ENCODE measurements around the gene CPA4.

Gene CPA4

GRCh38 chr7:130369831-130370550 is 77.0 kb downstream of the CPA4 start:
- no peak for DNase-seq (ENCODE audit: low read depth)
- TF ChIP-seq CTCF (IDR thresholded peaks at IDR 0.05; ENCODE audit: insufficient read depth, low read depth, low read length, missing control alignments) = no peak
- no peak overlapping the region for H3K4me3 ChIP-seq (ENCODE audit: low read depth, low read length)

- no peak for TF ChIP-seq CTCF (IDR thresholded peaks at IDR 0.05; ENCODE audit: insufficient read depth, low read depth, low read length, missing control alignments)
- DNase-seq (ENCODE audit: low read depth) = no peak
Observed at GRCh38 chr7:130371046-130371445, 78.1 kb downstream of the CPA4 start.

GRCh38 chr7:130372402-130373165 is 79.6 kb downstream of the CPA4 start:
- no peak for TF ChIP-seq CTCF (IDR thresholded peaks at IDR 0.05; ENCODE audit: insufficient read depth, low read depth, low read length, missing control alignments)
- no peak for DNase-seq (ENCODE audit: low read depth)
- H3K4me3 ChIP-seq (ENCODE audit: low read depth, low read length) = no peak overlapping the region

More at GRCh38 chr7:130371046-130371445, 78.1 kb downstream of the CPA4 start:
- no peak overlapping the region for H3K4me3 ChIP-seq (ENCODE audit: low read depth, low read length)

Measured in GM12865 (cell line).